ENCODE results near the gene COPS8.

DNA sequence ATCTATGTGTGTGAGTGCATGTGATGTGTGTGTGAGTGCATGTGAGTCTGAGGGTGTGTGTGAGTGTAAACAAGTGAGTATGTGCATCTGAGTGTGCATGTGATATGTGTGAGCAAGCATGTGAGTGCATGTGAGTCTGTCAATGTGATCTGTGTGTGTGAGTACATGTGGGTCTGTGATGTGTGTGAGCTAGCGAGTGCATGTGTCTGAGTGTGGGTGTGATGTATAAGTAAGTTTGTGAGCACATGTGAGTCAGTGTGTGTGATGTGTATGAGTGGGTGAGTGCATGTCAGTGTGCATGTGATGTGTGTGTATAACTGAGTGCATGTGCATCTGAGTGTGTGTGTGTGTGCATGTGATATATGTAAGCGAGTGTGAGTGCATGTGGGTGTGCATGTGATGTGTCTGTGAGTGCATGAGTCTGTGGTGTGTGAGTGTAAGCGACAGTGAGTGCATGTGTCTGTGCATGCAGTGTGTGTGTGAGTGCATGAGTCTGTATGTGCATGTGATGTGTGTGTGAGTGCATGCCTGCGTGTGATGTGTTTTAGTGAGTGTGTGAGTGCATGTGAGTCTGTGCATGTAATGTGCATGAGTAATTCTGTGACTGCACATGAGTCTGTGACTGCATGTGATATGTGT is 44.1 kb downstream of the COPS8 start:
- TF ChIP-seq CTCF (IDR thresholded peaks at IDR 0.05) = no peak
- no peak for TF ChIP-seq POLR2A (IDR thresholded peaks at IDR 0.05)

Data from testis (tissue), 2 donors.